ENCODE data around the gene FAM53B.

FAM53B gene

GRCh38 chr10:124616836-124617130 is 127.4 kb downstream of the FAM53B start:
- no peak for TF ChIP-seq CSDC2 (CRISPR knock-in tag; IDR thresholded peaks at IDR 0.05)
- TF ChIP-seq PPARA (CRISPR knock-in tag; IDR thresholded peaks at IDR 0.05; ENCODE audit: borderline replicate concordance): no peak
- no peak for TF ChIP-seq ISL1 (CRISPR knock-in tag; IDR thresholded peaks at IDR 0.05)
- no peak for TF ChIP-seq ARNTL (CRISPR knock-in tag; IDR thresholded peaks at IDR 0.05; ENCODE audit: borderline replicate concordance, low read depth)
- TF ChIP-seq TSHZ2 (CRISPR knock-in tag; IDR thresholded peaks at IDR 0.05): no peak
- no peak for TF ChIP-seq ZFP30 (CRISPR knock-in tag; IDR thresholded peaks at IDR 0.05)
- no peak for TF ChIP-seq CREB5 (CRISPR knock-in tag; IDR thresholded peaks at IDR 0.05; ENCODE audit: low read depth)
- no peak for TF ChIP-seq ZNF565 (CRISPR knock-in tag; conservative IDR thresholded peaks at IDR 0.05; ENCODE audit: low read depth)
- TF ChIP-seq GLIS3 (CRISPR knock-in tag; IDR thresholded peaks at IDR 0.05): no peak
- no peak for ATAC-seq

- TF ChIP-seq TCF4 (CRISPR knock-in tag; IDR thresholded peaks at IDR 0.05; ENCODE audit: borderline replicate concordance): no peak
- no peak for TF ChIP-seq ZFP3 (CRISPR knock-in tag; IDR thresholded peaks at IDR 0.05)
- TF ChIP-seq ZNF8 (CRISPR knock-in tag; IDR thresholded peaks at IDR 0.05): no peak
- TF ChIP-seq ARNTL (CRISPR knock-in tag; IDR thresholded peaks at IDR 0.05; ENCODE audit: borderline replicate concordance, low read depth): no peak
- no peak for TF ChIP-seq RARB (CRISPR knock-in tag; IDR thresholded peaks at IDR 0.05)
- TF ChIP-seq ISL1 (CRISPR knock-in tag; IDR thresholded peaks at IDR 0.05): no peak
- TF ChIP-seq PPARA (CRISPR knock-in tag; IDR thresholded peaks at IDR 0.05; ENCODE audit: borderline replicate concordance): no peak
- TF ChIP-seq ZNF70 (CRISPR knock-in tag; IDR thresholded peaks at IDR 0.05): no peak
- no peak for TF ChIP-seq PATZ1 (CRISPR knock-in tag; IDR thresholded peaks at IDR 0.05; ENCODE audit: borderline replicate concordance)
Observed at GRCh38 chr10:124616040-124616835, 127.9 kb downstream of the FAM53B start.

GRCh38 chr10:124615259-124615658 is 128.9 kb downstream of the FAM53B start:
- TF ChIP-seq CREB5 (CRISPR knock-in tag; IDR thresholded peaks at IDR 0.05; ENCODE audit: low read depth): no peak
- no peak for ATAC-seq

More at GRCh38 chr10:124616040-124616835, 127.9 kb downstream of the FAM53B start:
- ATAC-seq: no peak

GRCh38 chr10:124614003-124614659 is 130.0 kb downstream of the FAM53B start:
- TF ChIP-seq BACH2 (CRISPR knock-in tag; IDR thresholded peaks at IDR 0.05; ENCODE audit: borderline replicate concordance) (no peak), RARB (CRISPR knock-in tag; IDR thresholded peaks at IDR 0.05) (no peak), PPARA (CRISPR knock-in tag; IDR thresholded peaks at IDR 0.05; ENCODE audit: borderline replicate concordance) (no peak), TSHZ2 (CRISPR knock-in tag; IDR thresholded peaks at IDR 0.05) (no peak), OSR1 (CRISPR knock-in tag; IDR thresholded peaks at IDR 0.05) (no peak), POU6F1 (CRISPR knock-in tag; IDR thresholded peaks at IDR 0.05; ENCODE audit: borderline replicate concordance, low read depth) (no peak), GLIS3 (CRISPR knock-in tag; IDR thresholded peaks at IDR 0.05) (no peak), CSRNP3 (CRISPR knock-in tag; IDR thresholded peaks at IDR 0.05) (no peak), CSDC2 (CRISPR knock-in tag; IDR thresholded peaks at IDR 0.05) (no peak), TOX (CRISPR knock-in tag; IDR thresholded peaks at IDR 0.05; ENCODE audit: borderline replicate concordance) (no peak), ESRRG (CRISPR knock-in tag; IDR thresholded peaks at IDR 0.05) (no peak)
- no peak for ATAC-seq

All from SK-N-SH treated with all-trans-retinoic acid at 6 μM for 48 hours (cell line).